C4-2B (cell line): ENCODE measurements around the gene RPS6KA3.

ENCODE experiments used
- H3K27ac ChIP-seq: fragments of 450-650 bp; 2 replicates; pipeline ENCODE4 v1.5.1; 2017
- ZFX ChIP-seq: fragments of 450-650 bp; IDR thresholded peaks from 2 replicates; pipeline ENCODE4 v1.6.1; 2017
- TF ChIP-seq, protein P1 (sequence below): fragments of 450-650 bp; conservative IDR thresholded peaks from 2 replicates; pipeline ENCODE4 v1.5.1; 2017; ENCODE audit warnings: mild to moderate bottlenecking

RPS6KA3 gene

DNA sequence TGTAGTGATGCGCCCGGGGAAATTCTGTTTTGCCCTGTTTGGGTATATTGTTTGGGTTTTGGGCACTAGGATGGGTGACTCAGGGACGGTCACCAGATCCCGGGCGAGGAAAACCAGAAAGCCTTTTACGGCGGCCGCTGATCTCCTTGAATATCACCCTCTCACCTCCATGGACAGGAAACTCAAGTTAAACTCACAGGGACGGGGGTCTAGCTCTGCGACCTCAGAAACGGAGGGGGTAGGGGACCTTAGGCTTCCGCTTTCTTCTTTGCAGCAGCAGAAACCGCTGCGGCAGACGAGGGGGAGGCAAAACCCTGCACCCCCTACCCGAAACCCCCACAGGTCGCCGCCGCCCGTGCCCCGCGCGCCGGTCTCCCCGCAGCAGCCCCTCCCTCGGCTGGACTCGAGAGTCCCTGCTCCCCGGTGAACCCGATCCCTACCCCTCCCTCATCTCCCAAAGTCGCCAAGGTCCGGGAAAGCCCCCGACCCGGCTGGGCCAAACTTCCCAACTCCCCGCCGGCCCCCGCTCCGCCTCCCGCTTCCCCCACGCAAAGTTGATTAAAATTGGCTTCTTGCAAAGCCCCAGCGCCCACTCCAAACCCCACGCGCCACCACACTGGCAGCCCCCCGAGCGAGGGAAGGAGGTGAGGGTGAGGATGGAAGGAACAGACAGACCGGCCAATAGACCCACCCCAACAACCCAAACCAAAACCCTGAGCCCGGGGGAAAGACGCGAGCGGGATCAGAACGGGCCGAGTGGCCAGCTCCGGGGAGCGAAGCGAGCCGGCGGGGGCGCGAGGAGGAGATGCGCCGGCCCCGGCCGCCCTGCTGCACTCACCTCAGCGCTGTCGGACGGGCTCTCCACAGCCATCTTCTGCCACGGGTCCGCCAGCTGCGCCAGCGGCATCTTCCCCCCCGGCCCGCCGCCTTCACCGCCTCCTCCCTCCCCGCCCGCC lies 705 bp downstream of the RPS6KA3 start:
- peak overlapping the region; percentile 89 for H3K27ac ChIP-seq
- no peak for TF ChIP-seq ZFX
- TF ChIP-seq, protein P1, sequence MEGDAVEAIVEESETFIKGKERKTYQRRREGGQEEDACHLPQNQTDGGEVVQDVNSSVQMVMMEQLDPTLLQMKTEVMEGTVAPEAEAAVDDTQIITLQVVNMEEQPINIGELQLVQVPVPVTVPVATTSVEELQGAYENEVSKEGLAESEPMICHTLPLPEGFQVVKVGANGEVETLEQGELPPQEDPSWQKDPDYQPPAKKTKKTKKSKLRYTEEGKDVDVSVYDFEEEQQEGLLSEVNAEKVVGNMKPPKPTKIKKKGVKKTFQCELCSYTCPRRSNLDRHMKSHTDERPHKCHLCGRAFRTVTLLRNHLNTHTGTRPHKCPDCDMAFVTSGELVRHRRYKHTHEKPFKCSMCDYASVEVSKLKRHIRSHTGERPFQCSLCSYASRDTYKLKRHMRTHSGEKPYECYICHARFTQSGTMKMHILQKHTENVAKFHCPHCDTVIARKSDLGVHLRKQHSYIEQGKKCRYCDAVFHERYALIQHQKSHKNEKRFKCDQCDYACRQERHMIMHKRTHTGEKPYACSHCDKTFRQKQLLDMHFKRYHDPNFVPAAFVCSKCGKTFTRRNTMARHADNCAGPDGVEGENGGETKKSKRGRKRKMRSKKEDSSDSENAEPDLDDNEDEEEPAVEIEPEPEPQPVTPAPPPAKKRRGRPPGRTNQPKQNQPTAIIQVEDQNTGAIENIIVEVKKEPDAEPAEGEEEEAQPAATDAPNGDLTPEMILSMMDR = no peak

DNA sequence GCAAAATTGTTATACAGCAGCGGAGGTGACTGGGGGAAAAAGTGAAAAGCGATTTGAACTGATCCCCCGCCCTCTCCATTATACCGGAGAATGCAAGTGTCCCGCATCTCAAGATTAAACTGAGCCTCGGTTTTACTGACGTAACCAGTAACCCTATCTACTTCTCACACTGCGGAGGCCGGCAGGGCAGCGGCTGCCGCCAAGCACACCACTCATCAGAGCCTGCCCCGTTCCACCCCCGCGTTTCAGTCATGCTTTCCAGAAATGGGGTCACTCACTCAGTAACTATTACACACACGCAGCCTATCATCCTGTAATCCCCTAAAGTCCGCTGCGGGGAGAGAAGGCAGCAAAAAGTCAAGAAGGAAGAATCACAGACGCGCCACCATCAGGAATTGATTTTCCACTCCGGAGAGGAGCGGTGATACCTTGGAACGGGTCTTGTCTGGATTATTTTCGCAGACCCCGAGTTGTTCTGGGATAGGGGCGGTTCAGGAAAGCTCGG lies 1.4 kb downstream of the RPS6KA3 start:
- peak overlapping the region; percentile 89 for H3K27ac ChIP-seq
- TF ChIP-seq, protein P1 = no peak
- TF ChIP-seq ZFX = no peak

DNA sequence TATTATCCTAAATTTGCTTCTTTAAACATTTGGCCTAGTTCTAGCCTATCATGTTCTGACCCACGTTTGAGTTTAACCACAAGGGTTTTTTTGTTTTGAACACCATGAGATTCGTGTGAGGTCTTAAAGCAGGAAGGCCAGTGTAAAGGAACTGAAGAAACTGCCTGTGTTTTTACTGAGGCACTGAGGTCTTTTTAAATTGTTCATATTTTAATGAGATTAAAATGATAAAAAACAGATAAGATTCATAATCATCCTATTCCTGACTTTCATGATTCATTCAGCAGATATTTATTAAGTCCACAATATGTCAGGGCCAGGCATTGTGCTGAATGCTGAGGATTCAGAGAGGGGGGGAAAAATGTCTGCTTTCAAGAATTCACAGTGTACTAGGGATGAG lies 3.2 kb downstream of the RPS6KA3 start:
- no peak overlapping the region for H3K27ac ChIP-seq
- TF ChIP-seq ZFX = no peak
- TF ChIP-seq, protein P1 = no peak

DNA sequence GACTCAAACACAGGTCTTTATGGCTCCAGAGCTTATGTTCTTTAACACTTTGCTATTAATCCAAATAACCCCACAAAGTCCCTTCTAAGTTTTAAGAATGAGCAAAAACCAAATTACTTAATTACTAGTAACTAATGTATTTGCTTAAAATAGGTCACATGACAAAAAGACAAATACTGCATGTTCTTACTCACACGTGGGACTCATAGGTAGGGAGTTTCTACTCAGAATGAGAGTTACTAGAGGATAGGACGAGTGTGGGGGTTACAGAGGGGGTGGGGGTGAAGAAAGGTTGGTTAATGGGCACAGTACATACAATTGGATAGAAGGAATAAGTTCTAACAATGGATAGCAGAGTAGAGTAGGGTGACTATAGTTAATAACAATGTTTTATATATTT lies 5.8 kb downstream of the RPS6KA3 start:
- TF ChIP-seq ZFX = no peak
- TF ChIP-seq, protein P1 = no peak
- H3K27ac ChIP-seq = no peak overlapping the region

DNA sequence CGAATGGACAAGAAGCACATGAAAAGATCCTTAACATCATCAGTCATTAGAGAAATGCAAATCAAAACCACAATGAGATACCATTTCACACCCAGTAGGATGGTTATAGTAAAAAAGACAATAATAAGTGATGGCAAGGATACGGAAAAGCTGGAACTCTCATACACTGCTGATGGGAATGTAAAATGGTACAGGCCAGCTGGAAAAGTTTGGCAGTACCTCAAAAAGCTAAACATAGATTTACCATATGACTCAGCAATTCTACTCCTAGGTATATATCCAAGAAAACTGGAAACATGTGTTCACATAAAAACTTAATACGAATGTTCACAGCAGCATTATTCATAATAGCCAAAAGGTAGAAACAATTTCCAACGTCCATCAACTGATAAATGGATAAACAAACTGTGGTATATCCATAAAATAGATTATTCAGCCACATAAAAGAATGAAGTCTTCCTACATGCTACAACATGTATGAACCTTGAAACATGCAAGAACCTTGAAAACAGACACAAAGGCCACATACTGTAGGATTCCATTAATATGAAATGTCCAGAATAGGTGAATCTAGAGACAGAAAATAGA lies 11.9 kb downstream of the RPS6KA3 start:
- H3K27ac ChIP-seq = no peak overlapping the region
- no peak for TF ChIP-seq ZFX
- TF ChIP-seq, protein P1 = no peak

DNA sequence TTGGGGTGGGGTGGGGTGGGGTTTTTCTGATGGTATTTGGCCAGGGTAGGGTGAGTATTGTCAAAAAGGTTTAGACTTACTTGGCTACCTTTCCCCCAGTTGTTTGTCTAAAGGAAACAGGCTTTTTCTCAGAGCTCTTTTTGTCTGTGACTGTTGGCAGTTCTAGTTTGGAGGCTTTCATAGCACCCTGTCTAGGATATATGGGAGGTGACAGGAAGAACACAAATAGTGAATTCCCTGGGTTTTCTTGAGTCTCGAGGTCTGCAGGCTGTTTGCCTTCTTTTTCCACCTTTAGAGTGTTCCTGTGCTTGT lies 13.5 kb downstream of the RPS6KA3 start:
- no peak overlapping the region for H3K27ac ChIP-seq
- TF ChIP-seq, protein P1 = peak; percentile 46
- no peak for TF ChIP-seq ZFX

DNA sequence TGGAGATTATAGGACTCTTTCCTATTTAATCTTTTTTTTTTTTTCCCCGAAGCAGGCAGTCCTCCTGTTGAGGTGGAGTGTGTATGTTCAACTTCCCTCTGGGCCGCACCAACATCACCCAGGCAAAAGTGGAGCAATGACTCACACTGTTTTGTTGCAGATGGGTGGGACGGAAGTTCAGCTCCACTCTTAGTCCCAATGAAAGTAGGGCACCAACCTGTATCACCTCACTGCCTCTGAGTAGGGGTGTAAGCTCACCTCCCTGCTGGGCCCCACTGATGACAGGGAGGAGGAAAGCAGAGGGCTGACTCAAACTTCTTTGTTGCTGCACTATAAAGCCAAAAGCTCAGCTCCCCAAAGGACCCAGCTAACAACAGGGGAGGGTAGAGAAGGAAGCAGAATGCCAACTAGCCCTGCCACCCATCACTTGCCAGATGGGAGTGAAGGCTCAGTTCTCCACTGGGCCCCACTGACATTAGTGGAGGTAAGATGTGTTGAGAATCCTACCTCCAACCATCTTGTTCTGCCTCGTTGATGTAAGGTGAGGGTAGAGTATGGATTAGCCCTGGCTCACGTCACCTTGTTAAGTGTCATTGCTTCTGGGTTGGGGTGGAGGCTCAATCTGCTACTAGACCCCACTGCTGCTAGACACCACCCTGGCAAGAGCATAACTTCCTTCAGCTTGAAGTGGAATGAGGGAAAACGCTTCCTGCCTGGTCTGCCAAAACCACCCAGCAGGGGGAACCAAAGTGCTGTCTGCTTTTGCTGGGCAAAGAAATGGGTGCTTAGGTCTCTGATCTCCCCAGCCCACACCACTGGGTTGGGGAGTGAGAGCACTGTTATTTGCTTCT lies 14.1 kb downstream of the RPS6KA3 start:
- no peak overlapping the region for H3K27ac ChIP-seq
- TF ChIP-seq ZFX = no peak
- TF ChIP-seq, protein P1 = peak; percentile 72
